K562 (cell line): ENCODE measurements around the gene PPP6R1. TPM values are rescaled to one million over a fixed set of nuclear protein-coding genes. Genes with fewer than 3 reads are reported as not detected.
A peak's percentile ranks its signal among the peaks of the same experiment; 100 is the strongest.

Source experiments
- ARID3B ChIP-seq: fragments of 250-450 bp; sonication (Bioruptor Pico); IDR thresholded peaks from 2 replicates; pipeline ENCODE4 v1.4.0; 2020; ENCODE audit warnings: borderline replicate concordance
- CBX5 ChIP-seq: IDR thresholded peaks from 2 replicates; pipeline ENCODE4 v1.6.1; 2014; ENCODE audit warnings: low read depth, borderline replicate concordance
- CHD4 ChIP-seq: fragments of 200-600 bp; sonication (generic); IDR thresholded peaks from 3 replicates; pipeline ENCODE4 v1.6.1; 2012; ENCODE audit warnings: low read depth, mild to moderate bottlenecking, mixed read lengths, low read length, inconsistent platforms; ENCODE audit not compliant: insufficient read depth, insufficient replicate concordance, poor library complexity, severe bottlenecking
- KAT7 ChIP-seq: sonication (generic); formaldehyde crosslinking; IDR thresholded peaks from 2 replicates; pipeline ENCODE4 v1.8.0; 2022; ENCODE audit warnings: missing genetic modification reagents, mild to moderate bottlenecking, borderline replicate concordance
- KLF16 ChIP-seq: IDR thresholded peaks from 2 replicates; pipeline ENCODE4 v1.6.1; 2016; ENCODE audit warnings: antibody characterized with exemption
- MEF2A ChIP-seq: IDR thresholded peaks from 2 replicates; pipeline ENCODE4 v1.6.1; 2011; ENCODE audit warnings: low read depth, mild to moderate bottlenecking, low read length, moderate library complexity; ENCODE audit not compliant: control insufficient read depth
- NCOA2 ChIP-seq, 2 experiments: fragments of 450-650 bp; IDR thresholded peaks; 2 replicates each; pipeline ENCODE4 v1.6.1; 2018; ENCODE audit warnings: mild to moderate bottlenecking in 2 of 2, moderate library complexity in 1 of 2; ENCODE audit not compliant: partially characterized antibody in 2 of 2
- NCOA4 ChIP-seq: fragments of 450-650 bp; IDR thresholded peaks from 2 replicates; pipeline ENCODE4 v1.6.1; 2018; ENCODE audit warnings: mild to moderate bottlenecking; ENCODE audit not compliant: partially characterized antibody
- NR1H2 ChIP-seq: sonication (generic); formaldehyde crosslinking; IDR thresholded peaks from 2 replicates; pipeline ENCODE4 v1.4.0; 2020; ENCODE audit warnings: mild to moderate bottlenecking, missing genetic modification reagents
- SMARCE1 ChIP-seq: fragments of 450-650 bp; IDR thresholded peaks from 2 replicates; pipeline ENCODE4 v1.7.1; 2016; ENCODE audit warnings: mild to moderate bottlenecking
- TARDBP ChIP-seq: fragments of 450-650 bp; IDR thresholded peaks from 2 replicates; pipeline ENCODE4 v1.6.1; 2016
- TRIM24 ChIP-seq, 2 experiments: fragments of 450-650 bp; IDR thresholded peaks; 2 replicates each; pipeline ENCODE4 v1.6.1; 2016
- VEZF1 ChIP-seq: fragments of 200-800 bp; sonication (Bioruptor generic); IDR thresholded peaks from 2 replicates; pipeline ENCODE4 v1.6.1; 2017; ENCODE audit warnings: missing genetic modification characterization, missing compliant biosample characterization
- ZBTB11 ChIP-seq, 3 experiments: fragments of 200-800 bp in 1 of 3; fragments of 250-450 bp in 1 of 3; fragments of 450-650 bp in 1 of 3; sonication (Bioruptor Pico) in 1 of 3; sonication (Bioruptor generic) in 1 of 3; formaldehyde crosslinking in 1 of 3; IDR thresholded peaks; 2 replicates each; pipeline versions ENCODE4 v1.6.1 to v1.8.0; 2016 to 2022; ENCODE audit warnings: mild to moderate bottlenecking in 2 of 3, missing genetic modification characterization in 2 of 3, missing compliant biosample characterization in 1 of 3, moderate library complexity in 1 of 3
- ZHX1 ChIP-seq: fragments of 150-350 bp; conservative IDR thresholded peaks from 2 replicates; pipeline ENCODE4 v1.6.1; 2014; ENCODE audit warnings: low read length
- ZKSCAN3 ChIP-seq: fragments of 250-450 bp; sonication (Bioruptor Pico); IDR thresholded peaks from 2 replicates; pipeline ENCODE4 v1.4.0; 2020
- ZNF3 ChIP-seq: fragments of 250-450 bp; sonication (Bioruptor Pico); IDR thresholded peaks from 2 replicates; pipeline ENCODE4 v1.5.0; 2021; ENCODE audit warnings: mild to moderate bottlenecking, moderate library complexity
- ZNF444 ChIP-seq: fragments of 250-450 bp; sonication (Bioruptor Pico); IDR thresholded peaks from 2 replicates; pipeline ENCODE4 v1.4.0; 2020; ENCODE audit warnings: mild to moderate bottlenecking, moderate library complexity
- polyA plus RNA-seq, 8 experiments: library from polyadenylated mRNA; depleted of rRNA in 4 of 8; stranded (reverse) in 5 of 8; unstranded in 3 of 8; fragments of >200 nt; fragmentation: Nextera tagmentation in 2 of 8; fragmentation: Illumina TruSeq in 1 of 8; extraction: Ambion mirVana in 2 of 8; extraction: Trizol in 1 of 8; gene quantifications; 2 replicates each; pipeline versions ENCODE4 v1.2.1 to v1.2.3, GENCODE V29; 2011 to 2014; ENCODE audit warnings: inconsistent platforms in 1 of 8, missing spikeins in 1 of 8
- total RNA-seq, 7 experiments: library from RNA; depleted of rRNA in 6 of 7; stranded (reverse); fragments of >200 nt in 6 of 7; fragmentation: Illumina TruSeq in 2 of 7; extraction: Trizol in 2 of 7; gene quantifications; 2 replicates each; pipeline versions ENCODE4 v1.2.1 to v1.2.3, GENCODE V29; 2011 to 2021; ENCODE audit warnings: low replicate concordance in 1 of 7

The PPP6R1 gene
- total and polyA plus RNA-seq, 9 of the 15 experiments (the other 6 are each of a cell fraction or from before 2014, with no cell fraction given), result 0.48 to 135 (median 37.2) TPM

- TF ChIP-seq ZBTB11 (CRISPR knock-in tag; IDR thresholded peaks at IDR 0.05) (peak; percentile 83 to 98 (median 95)), TARDBP (peak; percentile 88), CHD4 (no peak), SMARCE1 (no peak; the same call in 1 of the 2 replicates), ZHX1 (no peak), NCOA2 (IDR thresholded peaks at IDR 0.05; ENCODE audit: partially characterized antibody in 2 of 2) (no peak), CBX5 (no peak), ZKSCAN3 (no peak), ZNF3 (CRISPR knock-in tag) (no peak), VEZF1 (peak; percentile 94), NCOA4 (no peak), KAT7 (CRISPR knock-in tag) (no peak), MEF2A (no peak), NR1H2 (CRISPR knock-in tag) (no peak), ZNF444 (CRISPR knock-in tag) (no peak), ARID3B (CRISPR knock-in tag) (no peak), KLF16 (no peak), TRIM24 (IDR thresholded peaks at IDR 0.05) (peak in 1 of 2 experiments; percentile 78; a peak in 2 of 4 replicates)
Measured at GRCh38 chr19:55279770-55280643, 21.2 kb upstream of the PPP6R1 start, which contains the start of gene HSPBP1 (continued).
